H1 (cell line): Measurements from ENCODE around the gene HES7. TPM values are rescaled to one million over a fixed set of nuclear protein-coding genes. Genes with fewer than 3 reads are reported as not detected.

Experiments used
- CTCF ChIA-PET: fragments of 300-600 bp; sonication (Branson Sonifier 250); formaldehyde crosslinking; loops from one replicate; lab custom pipeline; 2021; ENCODE audit not compliant: partially characterized antibody; lab: Charles Lee
- POLR2A ChIA-PET: fragments of 300-600 bp; sonication (Branson Sonifier 250); formaldehyde crosslinking; loops from one replicate; lab custom pipeline; 2021; ENCODE audit warnings: inconsistent platforms; ENCODE audit not compliant: partially characterized antibody; lab: Charles Lee
- DNase-seq, 2 experiments: peaks; one replicate each; pipeline versions ENCODE4 v3.0.0 to v3.0.0-alpha.2; 2010 to 2022; ENCODE audit warnings: low spot score in 2 of 2, low read depth in 1 of 2, mixed read lengths in 1 of 2
- FAIRE-seq: peaks from 2 replicates; lab custom pipeline; 2011; peaks lifted over from hg19 to GRCh38; lab: Jason Lieb, UNC
- H2AFZ ChIP-seq: 2 replicates; pipeline ENCODE4 v1.8.1; 2012; ENCODE audit warnings: low read length, inconsistent platforms
- H2AK5ac ChIP-seq: 2 replicates; pipeline ENCODE4 v1.6.1; 2013; ENCODE audit warnings: low read depth, low read length
- H2BK120ac ChIP-seq: replicated peaks from 2 replicates; pipeline ENCODE3; 2013; ENCODE audit warnings: low read depth, low read length, inconsistent platforms
- H2BK12ac ChIP-seq: 2 replicates; pipeline ENCODE4 v1.6.1; 2013; ENCODE audit warnings: low read depth, low read length
- H2BK15ac ChIP-seq: 2 replicates; pipeline ENCODE4 v1.6.1; 2013; ENCODE audit warnings: low read length
- H2BK20ac ChIP-seq: 2 replicates; pipeline ENCODE4 v1.6.1; 2013; ENCODE audit warnings: low read length
- H2BK5ac ChIP-seq: 2 replicates; pipeline ENCODE4 v1.6.1; 2013; ENCODE audit warnings: low read depth, low read length
- H3K14ac ChIP-seq: 2 replicates; pipeline ENCODE4 v1.6.1; 2013; ENCODE audit warnings: inconsistent platforms; ENCODE audit not compliant: insufficient read length
- H3K18ac ChIP-seq: 2 replicates; pipeline ENCODE4 v1.6.1; 2013; ENCODE audit warnings: low read length; ENCODE audit errors: extremely low read depth
- H3K23ac ChIP-seq: 2 replicates; pipeline ENCODE4 v1.6.1; 2013; ENCODE audit warnings: inconsistent platforms; ENCODE audit not compliant: insufficient read length
- H3K23me2 ChIP-seq: 2 replicates; pipeline ENCODE4 v1.6.1; 2013; ENCODE audit warnings: low read depth, low read length
- H3K27ac ChIP-seq: 2 replicates; pipeline ENCODE4 v1.6.1; 2011; ENCODE audit warnings: low read depth, low read length, inconsistent platforms
- H3K27me3 ChIP-seq, 4 experiments: replicated peaks in 1 of 4; 1 replicate in 1 of 4; 2 replicates in 3 of 4; pipeline versions ENCODE4 v1.6.1 to v1.8.1; 2011 to 2013; ENCODE audit warnings: low read length in 3 of 4, mild to moderate bottlenecking in 3 of 4, inconsistent platforms in 2 of 4, mixed read lengths in 2 of 4, moderate library complexity in 1 of 4; ENCODE audit not compliant: control insufficient read depth in 3 of 4, insufficient read depth in 3 of 4; ENCODE audit errors: extremely low read depth in 1 of 4
- H3K36me3 ChIP-seq, 4 experiments: 2 replicates each; pipeline versions ENCODE4 v1.6.1 to v1.8.1; 2011 to 2013; ENCODE audit warnings: mild to moderate bottlenecking in 4 of 4, low read length in 3 of 4, moderate library complexity in 2 of 4, control low read depth in 1 of 4, inconsistent platforms in 1 of 4; ENCODE audit not compliant: insufficient read depth in 4 of 4, control insufficient read depth in 2 of 4
- H3K4ac ChIP-seq: replicated peaks from 2 replicates; pipeline ENCODE3; 2013; ENCODE audit warnings: low read length, low read depth, mixed read lengths, inconsistent platforms; ENCODE audit not compliant: insufficient read length
- H3K4me1 ChIP-seq, 4 experiments: replicated peaks in 1 of 4; 1 replicate in 1 of 4; 2 replicates in 3 of 4; pipeline versions ENCODE4 v1.6.1 to v1.8.1; 2011 to 2013; ENCODE audit warnings: low read length in 3 of 4, inconsistent platforms in 2 of 4, mixed read lengths in 1 of 4; ENCODE audit not compliant: insufficient read depth in 4 of 4, control insufficient read depth in 3 of 4
- H3K4me2 ChIP-seq, 2 experiments: 2 replicates each; pipeline versions ENCODE4 v1.6.1 to v1.8.1; 2011 to 2013; ENCODE audit warnings: low read depth in 2 of 2, low read length in 2 of 2, control low read depth in 1 of 2, inconsistent platforms in 1 of 2, mild to moderate bottlenecking in 1 of 2; ENCODE audit not compliant: insufficient read depth in 1 of 2
- H3K4me3 ChIP-seq, 4 experiments: fragments of 200-600, 300-600 bp in 1 of 4; sonication (generic), shearing (Covaris generic), sonication (Bioruptor Twin) in 1 of 4; 2 replicates each; pipeline versions ENCODE4 v1.5.1 to v1.8.1; 2011 to 2016; ENCODE audit warnings: low read length in 4 of 4, low read depth in 3 of 4, control low read depth in 2 of 4, inconsistent platforms in 2 of 4, mild to moderate bottlenecking in 2 of 4, mixed read lengths in 1 of 4, moderate library complexity in 1 of 4; ENCODE audit not compliant: insufficient read depth in 2 of 4; ENCODE audit errors: extremely low read depth in 1 of 4
- H3K56ac ChIP-seq: replicated peaks from 2 replicates; pipeline ENCODE3; 2013; ENCODE audit warnings: low read depth, mild to moderate bottlenecking, mixed read lengths, low read length, inconsistent platforms; ENCODE audit not compliant: insufficient read length
- H3K79me1 ChIP-seq: 2 replicates; pipeline ENCODE4 v1.6.1; 2013; ENCODE audit warnings: low read depth, low read length, control low read depth
- H3K79me2 ChIP-seq, 2 experiments: 2 replicates each; pipeline versions ENCODE4 v1.6.1 to v1.8.1; 2012 to 2013; ENCODE audit warnings: low read length in 2 of 2, mild to moderate bottlenecking in 2 of 2, inconsistent platforms in 1 of 2; ENCODE audit not compliant: insufficient read depth in 2 of 2, control insufficient read depth in 1 of 2
- H3K9ac ChIP-seq, 4 experiments: replicated peaks in 1 of 4; 1 replicate in 1 of 4; 2 replicates in 3 of 4; pipeline versions ENCODE4 v1.6.1 to v1.8.1; 2011 to 2013; ENCODE audit warnings: low read depth in 3 of 4, low read length in 3 of 4, control low read depth in 2 of 4, mild to moderate bottlenecking in 2 of 4, moderate library complexity in 2 of 4, inconsistent platforms in 1 of 4; ENCODE audit errors: extremely low read depth in 1 of 4
- H3K9me3 ChIP-seq, 2 experiments: 2 replicates each; pipeline versions ENCODE4 v1.6.1 to v1.8.1; 2012 to 2013; ENCODE audit warnings: mild to moderate bottlenecking in 2 of 2, moderate library complexity in 2 of 2, control low read depth in 1 of 2, inconsistent platforms in 1 of 2, low read depth in 1 of 2, low read length in 1 of 2, mixed read lengths in 1 of 2; ENCODE audit not compliant: insufficient read depth in 2 of 2
- H4K20me1 ChIP-seq, 2 experiments: replicated peaks in 1 of 2; 2 replicates each; pipeline versions ENCODE3 to v1.8.1; 2011 to 2013; ENCODE audit warnings: inconsistent platforms in 2 of 2, low read length in 2 of 2, mild to moderate bottlenecking in 1 of 2; ENCODE audit not compliant: insufficient read depth in 2 of 2, control insufficient read depth in 1 of 2
- H4K5ac ChIP-seq: 2 replicates; pipeline ENCODE4 v1.6.1; 2013; ENCODE audit warnings: low read length, low read depth, mixed read lengths, inconsistent platforms; ENCODE audit not compliant: insufficient read length
- H4K8ac ChIP-seq: 2 replicates; pipeline ENCODE4 v1.8.0; 2013; ENCODE audit warnings: mild to moderate bottlenecking, moderate library complexity, low read length, inconsistent platforms; ENCODE audit not compliant: insufficient read depth; ENCODE audit errors: extremely low read depth
- H4K91ac ChIP-seq: replicated peaks from 2 replicates; pipeline ENCODE3; 2013; ENCODE audit warnings: low read length, mixed read lengths, inconsistent platforms; ENCODE audit not compliant: insufficient read length
- WGBS, 2 experiments: shearing (Covaris generic) in 1 of 2; methylation state at CpG; one replicate each; pipeline versions ENCODE4 v1.1.6 to v1.1.7; 2013 to 2015; ENCODE audit warnings: low lambda C conversion rate in 2 of 2, mixed read lengths in 2 of 2, inconsistent platforms in 1 of 2, low coverage in 1 of 2, missing lambda C conversion rate in 1 of 2; ENCODE audit not compliant: insufficient replicate concordance in 2 of 2, insufficient coverage in 1 of 2, insufficient read length in 1 of 2; ENCODE audit errors: extremely low coverage in 1 of 2, missing lambda C conversion rate in 1 of 2; 5-methylcytosine and 5-hydroxymethylcytosine counted together
- polyA plus RNA-seq, 7 experiments: library from polyadenylated mRNA; depleted of rRNA in 3 of 7; stranded (reverse) in 5 of 7; unstranded in 2 of 7; fragments of >200 nt in 5 of 7; fragments of 200-250 nt in 2 of 7; gene quantifications; 1 replicate in 5 of 7; 2 replicates in 1 of 7; 4 replicates in 1 of 7; pipeline versions ENCODE4 v1.2.1 to v1.2.3, GENCODE V29; 2011 to 2013; ENCODE audit warnings: missing spikeins in 2 of 7, mixed read lengths in 2 of 7
- total RNA-seq: library from RNA; stranded (reverse); fragmentation: NEBNext Ultra II Directional; extraction: Animal tissue kit (Norgen Biotek cat#: 25700); gene quantifications from 2 replicates; pipeline ENCODE4 v1.2.1, GENCODE V29; 2021

The HES7 gene
- total and polyA plus RNA-seq, 2 of the 8 experiments (the other 6 are each of a cell fraction or from before 2014, with no cell fraction given), result 0.20 to 0.32 TPM

DNA sequence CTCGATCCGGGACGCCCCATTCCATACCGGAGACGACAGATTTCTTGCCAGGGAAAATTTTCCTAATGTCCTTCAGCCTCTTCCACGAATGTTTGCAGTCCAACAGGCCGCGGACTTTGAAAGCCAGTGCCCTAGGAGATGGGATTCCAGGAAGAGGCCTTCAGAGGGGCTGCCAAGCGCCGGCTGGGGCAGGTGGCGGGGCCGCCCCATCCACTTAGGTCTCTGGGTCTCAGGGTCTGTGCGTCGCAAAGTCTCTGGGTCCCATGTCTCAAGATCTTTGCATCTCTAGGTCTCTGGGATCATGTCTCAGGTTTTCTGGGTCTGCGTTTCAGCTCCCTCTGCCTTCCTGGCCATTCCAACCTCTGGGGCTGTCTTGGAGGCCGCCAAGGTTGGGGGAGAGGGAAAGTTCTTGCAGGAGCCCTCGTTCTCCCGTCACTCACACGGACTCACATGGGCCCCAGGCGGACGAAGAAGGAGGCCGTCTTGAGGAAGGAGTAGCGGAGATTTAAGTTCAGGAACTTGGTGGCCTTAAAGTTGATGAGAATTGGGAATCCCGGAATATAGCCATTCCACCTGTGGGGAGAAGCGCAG, 43.6 kb downstream of the HES7 start:
- H3K4ac ChIP-seq, result no peak overlapping the region
- DNase-seq, result no peak
- peaks cover 0 to 5% (median 2%) of the 10 kb centered on the region in 4 experiments; a peak in 4 of 7 replicates for H3K4me1 ChIP-seq
- H3K4me3 ChIP-seq, result peak overlapping the region; percentile 27 to 72 (median 64)
- H3K23me2 ChIP-seq, result peaks cover 3% of the 10 kb centered on the region; the same call in 1 of the 2 replicates
- H2BK120ac ChIP-seq, result no peak overlapping the region
- H3K27ac ChIP-seq, result no peak overlapping the region
- H3K56ac ChIP-seq, result no peak overlapping the region
- peak overlapping the region; percentile 53 to 92 for H3K4me2 ChIP-seq
- H2BK20ac ChIP-seq, result no peak overlapping the region
- no peaks in the 10 kb centered on the region for H3K79me1 ChIP-seq
- no peak overlapping the region for H4K8ac ChIP-seq
- H2BK5ac ChIP-seq, result no peak overlapping the region
- H2AK5ac ChIP-seq, result no peak overlapping the region
- no peaks in the 10 kb centered on the region for H3K9me3 ChIP-seq
- 13% methylated on average over 25 of the region's 25 CpGs; no CpG with 5 or more reads in 1 of the 2 experiments for WGBS, 2 experiments
- H2BK15ac ChIP-seq, result 0 out of 2 replicates have a peak overlapping the region, but pooled peaks have one; percentile 46
- no peak overlapping the region for H4K5ac ChIP-seq
- H3K23ac ChIP-seq, result no peak overlapping the region
- no peaks in the 10 kb centered on the region for H3K79me2 ChIP-seq
- no peak overlapping the region for H3K14ac ChIP-seq
- no peak overlapping the region for H4K91ac ChIP-seq
- H2BK12ac ChIP-seq, result no peak overlapping the region
- CTCF ChIA-PET, result interaction anchor here (0.7 to 17.3 kb wide), 12 partner anchors 9 to 137 kb away, joined by 3 to 315 read pairs (median 5); partner anchors contain the start of genes ALOX12B and ALOXE3
- FAIRE-seq, result no peak
- no peak overlapping the region; a peak in 1 of 7 replicates for H3K9ac ChIP-seq
- H3K18ac ChIP-seq, result no peak overlapping the region
- no peak overlapping the region; the same call in 1 of the 2 replicates for H2AFZ ChIP-seq
- POLR2A ChIA-PET, result interaction anchor here (1.1 kb wide), 1 partner anchor 94 kb away, joined by 3 read pairs; no protein-coding TSS in a partner anchor
- peaks cover 2 to 33% (median 22%) of the 10 kb centered on the region in 4 experiments for H3K27me3 ChIP-seq
- no peaks in the 10 kb centered on the region for H4K20me1 ChIP-seq
- no peaks in the 10 kb centered on the region for H3K36me3 ChIP-seq
